ENCODE data around the gene GNA12.

GNA12 gene

GRCh38 chr7:2832461-2832860, 11.6 kb downstream of the GNA12 start:
- H3K27ac ChIP-seq (ENCODE audit: low read length): no peak overlapping the region
- H3K27me3 ChIP-seq (ENCODE audit: insufficient read depth, low read length, poor library complexity): no peaks in the 10 kb centered on the region
- no peak overlapping the region for H3K4me2 ChIP-seq (ENCODE audit: insufficient read depth, low read length)
- no peaks in the 10 kb centered on the region for H3K4me1 ChIP-seq (ENCODE audit: insufficient read depth, low read length)
- DNase-seq (no peak), ATAC-seq (ENCODE audit: insufficient read depth, low read depth) (no peak)
- no peak overlapping the region for H2AFZ ChIP-seq (ENCODE audit: low read depth, low read length)
- H4K20me1 ChIP-seq (ENCODE audit: insufficient read depth, low read length): peaks cover 27% of the 10 kb centered on the region
- H3K36me3 ChIP-seq (ENCODE audit: insufficient read depth, low read length): peaks cover 18% of the 10 kb centered on the region
- no peaks in the 10 kb centered on the region for H3K9me3 ChIP-seq (ENCODE audit: insufficient read depth, low read length, severe bottlenecking)
- no peak overlapping the region for H3K4me3 ChIP-seq (ENCODE audit: low read depth in 1 of 2, low read length in 2 of 2)
- peaks cover 53% of the 10 kb centered on the region for H3K79me2 ChIP-seq (ENCODE audit: insufficient read depth, low read length)
- TF ChIP-seq CTCF (IDR thresholded peaks at IDR 0.05; ENCODE audit: borderline replicate concordance, extremely low read depth, low read length, poor library complexity, severe bottlenecking) (no peak), EZH2 (IDR thresholded peaks at IDR 0.05; ENCODE audit: borderline replicate concordance, low read depth, low read length, severe bottlenecking) (no peak)
- H3K9ac ChIP-seq (ENCODE audit: low read depth, low read length): no peak overlapping the region

- Histone ChIP-seq H3K27ac (ENCODE audit: low read length) (no peak overlapping the region), H3K27me3 (ENCODE audit: insufficient read depth, low read length, poor library complexity) (no peaks in the 10 kb centered on the region), H3K4me3 (ENCODE audit: low read depth in 1 of 2, low read length in 2 of 2) (no peak overlapping the region), H3K79me2 (ENCODE audit: insufficient read depth, low read length) (peaks cover 55% of the 10 kb centered on the region), H3K9ac (ENCODE audit: low read depth, low read length) (no peak overlapping the region), H3K9me3 (ENCODE audit: insufficient read depth, low read length, severe bottlenecking) (no peaks in the 10 kb centered on the region), H3K4me2 (ENCODE audit: insufficient read depth, low read length) (no peak overlapping the region), H2AFZ (ENCODE audit: low read depth, low read length) (no peak overlapping the region), H3K36me3 (ENCODE audit: insufficient read depth, low read length) (peaks cover 18% of the 10 kb centered on the region), H4K20me1 (ENCODE audit: insufficient read depth, low read length) (peaks cover 34% of the 10 kb centered on the region), H3K4me1 (ENCODE audit: insufficient read depth, low read length) (no peaks in the 10 kb centered on the region)
- DNase-seq: no peak
- ATAC-seq (ENCODE audit: insufficient read depth, low read depth): no peak
- TF ChIP-seq CTCF (IDR thresholded peaks at IDR 0.05; ENCODE audit: borderline replicate concordance, extremely low read depth, low read length, poor library complexity, severe bottlenecking) (no peak), EZH2 (IDR thresholded peaks at IDR 0.05; ENCODE audit: borderline replicate concordance, low read depth, low read length, severe bottlenecking) (no peak)
These were observed 13.3 kb downstream of the GNA12 start for GRCh38 chr7:2830609-2831376.

- Histone ChIP-seq H3K36me3 (ENCODE audit: insufficient read depth, low read length) (peaks cover under 1% of the 10 kb centered on the region; the same call in 1 of the 2 replicates), H3K9me3 (ENCODE audit: insufficient read depth, low read length, severe bottlenecking) (no peaks in the 10 kb centered on the region), H3K4me2 (ENCODE audit: insufficient read depth, low read length) (no peak overlapping the region), H3K79me2 (ENCODE audit: insufficient read depth, low read length) (peaks cover 56% of the 10 kb centered on the region), H2AFZ (ENCODE audit: low read depth, low read length) (no peak overlapping the region), H4K20me1 (ENCODE audit: insufficient read depth, low read length) (peaks cover 50% of the 10 kb centered on the region), H3K4me1 (ENCODE audit: insufficient read depth, low read length) (no peaks in the 10 kb centered on the region), H3K4me3 (ENCODE audit: low read depth in 1 of 2, low read length in 2 of 2) (no peak overlapping the region), H3K9ac (ENCODE audit: low read depth, low read length) (no peak overlapping the region), H3K27ac (ENCODE audit: low read length) (no peak overlapping the region), H3K27me3 (ENCODE audit: insufficient read depth, low read length, poor library complexity) (no peaks in the 10 kb centered on the region)
- TF ChIP-seq CTCF (IDR thresholded peaks at IDR 0.05; ENCODE audit: borderline replicate concordance, extremely low read depth, low read length, poor library complexity, severe bottlenecking): no peak
- TF ChIP-seq EZH2 (IDR thresholded peaks at IDR 0.05; ENCODE audit: borderline replicate concordance, low read depth, low read length, severe bottlenecking): no peak
- ATAC-seq (ENCODE audit: insufficient read depth, low read depth) (no peak), DNase-seq (no peak)
These were observed 15.1 kb downstream of the GNA12 start for GRCh38 chr7:2829040-2829439.

Data from DND-41 (cell line).